Measurements from ENCODE around the gene UTP14A. TPM values are rescaled to one million over a fixed set of nuclear protein-coding genes. Genes with fewer than 3 reads are reported as not detected.

Gene UTP14A, protein sequence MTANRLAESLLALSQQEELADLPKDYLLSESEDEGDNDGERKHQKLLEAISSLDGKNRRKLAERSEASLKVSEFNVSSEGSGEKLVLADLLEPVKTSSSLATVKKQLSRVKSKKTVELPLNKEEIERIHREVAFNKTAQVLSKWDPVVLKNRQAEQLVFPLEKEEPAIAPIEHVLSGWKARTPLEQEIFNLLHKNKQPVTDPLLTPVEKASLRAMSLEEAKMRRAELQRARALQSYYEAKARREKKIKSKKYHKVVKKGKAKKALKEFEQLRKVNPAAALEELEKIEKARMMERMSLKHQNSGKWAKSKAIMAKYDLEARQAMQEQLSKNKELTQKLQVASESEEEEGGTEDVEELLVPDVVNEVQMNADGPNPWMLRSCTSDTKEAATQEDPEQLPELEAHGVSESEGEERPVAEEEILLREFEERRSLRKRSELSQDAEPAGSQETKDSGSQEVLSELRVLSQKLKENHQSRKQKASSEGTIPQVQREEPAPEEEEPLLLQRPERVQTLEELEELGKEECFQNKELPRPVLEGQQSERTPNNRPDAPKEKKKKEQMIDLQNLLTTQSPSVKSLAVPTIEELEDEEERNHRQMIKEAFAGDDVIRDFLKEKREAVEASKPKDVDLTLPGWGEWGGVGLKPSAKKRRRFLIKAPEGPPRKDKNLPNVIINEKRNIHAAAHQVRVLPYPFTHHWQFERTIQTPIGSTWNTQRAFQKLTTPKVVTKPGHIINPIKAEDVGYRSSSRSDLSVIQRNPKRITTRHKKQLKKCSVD
- total RNA-seq (2022; extraction: Qiagen RNA extraction; ENCODE audit: low read depth): 46.8 to 51.3 TPM (median 48.2 TPM) in 5 replicates

DNA sequence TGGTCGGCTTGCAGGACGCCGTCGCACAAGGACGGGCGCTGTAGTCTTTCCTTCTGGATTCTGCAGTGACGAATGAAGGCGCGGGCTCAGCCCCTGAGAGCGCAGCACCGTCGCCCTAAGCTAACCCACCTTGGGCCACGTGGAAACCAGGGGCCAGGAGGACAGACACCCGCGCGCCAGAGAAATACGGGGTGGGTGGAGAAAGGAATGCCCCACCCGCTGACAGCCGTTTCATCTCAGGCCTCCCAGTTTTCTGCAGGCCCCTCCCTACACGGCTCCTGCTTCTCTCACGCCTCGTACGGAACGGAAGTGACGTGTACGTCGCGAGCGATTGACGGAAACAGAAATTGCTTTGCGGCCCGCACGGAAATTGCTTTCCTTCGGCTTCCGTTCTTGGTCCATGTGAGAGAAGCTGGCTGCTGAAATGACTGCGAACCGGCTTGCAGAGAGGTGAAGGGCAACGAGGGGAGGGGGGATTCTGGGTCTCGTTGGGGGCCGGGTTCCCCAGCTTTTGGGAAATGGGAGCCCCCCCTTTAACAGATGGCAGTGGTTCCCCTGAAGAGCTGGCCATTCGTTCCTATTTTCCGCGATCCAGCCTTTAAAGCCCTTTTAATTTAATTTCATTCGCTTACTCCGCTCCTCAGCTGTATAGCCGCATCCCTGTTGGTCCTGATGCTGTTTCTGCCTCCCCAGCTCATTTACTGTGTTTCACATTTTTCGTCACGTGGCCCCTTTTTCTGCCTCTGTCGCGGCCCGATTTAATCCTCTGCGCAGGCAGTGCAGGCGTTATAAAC lies at the start of gene UTP14A:
Gene UTP14A, plus strand, starts transcription at position 378 of the 794 bp plus-strand sequence. Its CDS starts 47 bp downstream, at position 425.

Other genes starting within 250 kb of the UTP14A start
- not detected in 5 replicates for gene XPNPEP2, start 167.2 kb upstream of the UTP14A start, total RNA-seq (2022; extraction: Qiagen RNA extraction; ENCODE audit: low read depth)
- not detected in 5 replicates for gene SASH3, start 126.2 kb upstream of the UTP14A start, total RNA-seq (2022; extraction: Qiagen RNA extraction; ENCODE audit: low read depth)
- gene ZDHHC9, start 62.3 kb upstream of the UTP14A start, total RNA-seq (2022; extraction: Qiagen RNA extraction; ENCODE audit: low read depth): 39.6 to 41.4 TPM (median 41.0 TPM) in 5 replicates
- 5.6 to 10.3 TPM (median 9.3 TPM) in 5 replicates for gene BCORL1, start 76.5 kb downstream of the UTP14A start, total RNA-seq (2022; extraction: Qiagen RNA extraction; ENCODE audit: low read depth)
- gene ELF4, start 204.3 kb downstream of the UTP14A start, total RNA-seq (2022; extraction: Qiagen RNA extraction; ENCODE audit: low read depth): 32.9 to 38.8 TPM (median 35.4 TPM) in 5 replicates